GM21423 (cell line): ENCODE measurements around the gene ANXA8.
"Not testable (repeated sequence)": the region's sequence is repeated elsewhere in the genome, so short reads cannot be mapped to it uniquely, and the experiment has no call there.

ENCODE experiments used
- ATAC-seq: cut with Tn5 transposase; IDR thresholded peaks from one replicate; pipeline ENCODE4 v1.9.1; 2021; ENCODE audit warnings: mild to moderate bottlenecking, moderate library complexity; ENCODE audit not compliant: unreplicated experiment

ANXA8 gene, protein sequence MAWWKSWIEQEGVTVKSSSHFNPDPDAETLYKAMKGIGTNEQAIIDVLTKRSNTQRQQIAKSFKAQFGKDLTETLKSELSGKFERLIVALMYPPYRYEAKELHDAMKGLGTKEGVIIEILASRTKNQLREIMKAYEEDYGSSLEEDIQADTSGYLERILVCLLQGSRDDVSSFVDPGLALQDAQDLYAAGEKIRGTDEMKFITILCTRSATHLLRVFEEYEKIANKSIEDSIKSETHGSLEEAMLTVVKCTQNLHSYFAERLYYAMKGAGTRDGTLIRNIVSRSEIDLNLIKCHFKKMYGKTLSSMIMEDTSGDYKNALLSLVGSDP

DNA sequence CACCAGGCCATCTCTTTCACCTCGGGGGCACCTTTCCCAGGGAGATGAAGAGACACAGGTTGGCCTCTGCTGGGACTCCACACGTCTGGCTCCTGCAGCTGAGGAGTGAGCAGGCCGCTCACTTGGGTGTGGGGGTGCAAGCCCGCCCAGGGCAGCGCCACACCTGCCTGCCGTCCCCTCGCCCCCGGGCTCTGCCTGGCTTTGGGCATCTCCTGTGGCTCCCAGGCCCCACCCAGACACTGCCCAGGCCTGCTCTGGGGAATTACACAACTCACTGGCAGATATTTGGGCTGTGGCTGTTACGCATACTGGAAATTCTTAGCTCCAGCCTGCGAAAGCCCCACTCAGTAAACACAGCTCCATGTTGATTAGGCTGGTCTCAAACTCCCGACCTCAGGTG is at the start of gene ANXA8:
Gene ANXA8, minus strand, starts transcription at position 193 of the 400 bp plus-strand sequence. Its CDS starts 182 bp downstream, at position 11.
- not testable (repeated sequence) for ATAC-seq

DNA sequence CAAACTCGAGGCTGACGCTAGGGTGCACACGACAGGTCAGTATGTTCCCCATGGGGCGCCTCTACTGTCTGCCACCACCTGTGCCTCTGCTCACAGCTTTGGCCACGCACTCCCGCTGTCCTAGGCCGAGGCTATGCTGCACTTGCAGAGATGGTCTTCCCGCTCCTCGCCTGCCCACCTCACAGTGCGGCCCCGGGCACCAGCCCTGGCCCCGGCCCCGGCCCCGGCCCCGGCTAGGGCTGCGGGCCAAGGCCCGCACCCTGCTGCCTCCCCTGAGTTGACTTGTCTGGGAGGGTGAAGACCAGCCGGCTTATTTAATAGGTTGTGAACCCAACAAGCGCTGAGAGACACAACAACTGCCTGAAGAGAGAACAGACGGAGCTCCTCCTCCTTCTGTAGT is 39.6 kb upstream of the ANXA8 start, which contains the start of gene AGAP9:
Gene AGAP9, minus strand, starts transcription at position 164 of the 400 bp plus-strand sequence. Its CDS starts 112 bp downstream, at position 52.
- ATAC-seq: not testable (repeated sequence)

DNA sequence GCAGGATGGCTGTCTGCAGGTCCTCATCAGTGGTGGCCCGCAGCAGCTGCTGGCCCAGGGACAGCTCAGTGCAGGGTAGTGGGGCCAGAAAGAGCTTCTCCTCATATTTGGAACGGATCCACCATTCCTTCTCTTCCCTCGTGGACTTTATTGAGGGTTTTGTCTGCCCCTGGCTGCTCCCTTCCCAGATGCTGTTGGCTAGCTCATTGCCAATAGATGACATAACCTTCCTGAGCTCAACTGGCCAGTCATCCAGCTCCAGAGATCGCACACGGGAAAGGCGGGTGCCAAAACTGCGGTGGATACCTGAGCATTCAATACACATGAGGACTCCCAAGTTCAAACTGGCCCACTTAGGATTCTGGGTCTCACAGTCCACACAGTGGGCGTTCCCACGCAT is 18.4 kb upstream of the ANXA8 start:
- not testable (repeated sequence) for ATAC-seq

DNA sequence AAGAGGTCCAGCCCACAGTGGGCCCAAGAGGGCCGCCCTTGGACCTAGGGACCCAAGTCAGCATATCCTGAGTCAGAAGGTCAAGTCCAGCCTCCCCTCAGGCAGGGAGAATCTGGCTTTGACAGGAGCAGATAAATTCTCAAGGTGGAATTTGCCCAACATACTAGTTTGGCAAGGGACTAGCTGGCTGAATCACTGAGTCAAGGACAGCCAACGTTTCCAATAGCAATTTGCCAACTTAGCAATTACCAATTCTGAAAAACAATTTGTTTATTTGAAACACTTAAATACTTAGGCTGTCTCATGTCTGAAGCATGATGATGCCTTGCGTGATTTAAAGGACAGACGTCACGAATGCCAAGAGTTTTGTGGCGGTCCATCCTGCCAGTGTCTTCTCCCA is 10.3 kb upstream of the ANXA8 start:
- not testable (repeated sequence) for ATAC-seq

DNA sequence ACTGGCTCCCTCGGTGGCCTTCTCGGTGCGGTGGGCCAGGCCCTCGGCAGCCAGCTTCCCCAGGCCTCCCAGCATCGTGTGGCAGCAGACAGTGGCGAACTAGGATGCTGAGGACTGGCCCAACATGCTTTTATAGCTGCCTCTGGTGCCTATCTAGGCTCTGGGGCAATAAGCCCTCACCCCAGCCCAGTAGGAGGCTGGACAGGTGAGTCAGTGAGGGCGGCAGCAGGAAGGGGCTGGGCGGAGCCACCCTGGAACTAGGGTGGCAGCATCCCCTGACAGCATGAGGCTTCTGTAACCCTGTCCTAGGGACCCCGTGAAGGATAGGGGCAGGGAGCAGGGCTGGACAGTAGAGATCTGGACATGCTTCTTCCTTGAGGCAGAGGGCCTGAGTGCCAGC is 7.7 kb upstream of the ANXA8 start, which contains the start of gene FAM25G:
Gene FAM25G, minus strand, starts transcription at position 101 of the 400 bp plus-strand sequence. Its CDS starts 26 bp downstream, at position 75.
- ATAC-seq: not testable (repeated sequence)

DNA sequence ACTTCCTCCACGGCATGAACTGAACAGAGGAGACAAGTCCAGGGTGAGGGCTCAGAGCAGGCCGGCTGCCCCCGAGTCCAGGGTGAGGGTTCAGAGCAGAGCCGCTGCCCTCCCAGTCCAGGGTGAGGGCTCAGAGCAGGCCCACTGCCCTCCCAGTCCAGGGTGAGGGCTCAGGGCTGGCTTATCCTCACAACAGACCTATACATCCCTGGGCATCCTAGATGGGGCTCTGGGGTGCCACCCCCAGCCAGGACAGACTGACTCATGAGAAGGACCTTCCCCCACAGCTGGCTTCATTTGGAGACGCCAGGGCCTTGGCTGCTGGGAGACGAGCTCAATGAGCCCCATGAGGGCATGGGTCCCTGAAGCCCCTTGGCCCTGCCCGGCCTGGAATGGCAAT is 5.7 kb upstream of the ANXA8 start:
- not testable (repeated sequence) for ATAC-seq

DNA sequence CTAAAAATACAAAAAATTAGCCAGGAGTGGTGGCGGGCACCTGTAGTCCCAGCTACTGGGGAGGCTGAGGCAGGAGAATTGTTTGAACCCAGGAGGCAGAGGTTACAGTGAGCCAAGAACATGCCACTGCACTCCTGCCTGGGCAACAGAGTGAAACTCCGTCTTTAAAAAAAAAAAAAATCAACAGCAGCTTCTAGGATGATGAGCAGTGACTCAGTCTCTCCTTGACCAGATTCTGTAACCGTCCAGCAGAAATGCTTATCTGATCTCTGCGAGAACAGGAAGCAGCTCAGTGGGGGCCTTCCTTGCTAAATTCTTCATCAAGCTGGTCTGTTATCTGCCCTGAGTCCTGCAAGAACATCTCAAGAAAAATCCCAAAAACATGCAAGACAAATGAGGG is 2.0 kb upstream of the ANXA8 start:
- not testable (repeated sequence) for ATAC-seq

DNA sequence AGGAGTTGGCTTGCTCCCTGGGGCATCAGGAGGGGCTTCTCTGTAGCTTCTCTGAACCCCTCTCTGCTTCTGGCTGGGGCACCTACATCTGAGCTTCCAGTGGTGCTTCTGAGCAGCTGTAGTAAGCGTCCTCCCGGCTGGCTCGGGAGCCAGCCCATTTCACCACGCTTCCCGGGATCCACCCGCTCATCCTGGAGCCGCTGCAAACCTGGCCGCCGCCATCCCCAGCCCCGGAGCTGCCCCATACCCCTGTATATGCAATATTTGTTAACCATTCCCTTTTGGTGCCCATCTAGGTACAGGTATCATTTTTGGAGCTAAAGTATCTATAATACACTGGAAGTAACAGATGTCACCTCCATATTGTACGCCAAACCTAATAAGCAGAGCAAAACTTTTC is 871 bp upstream of the ANXA8 start:
- not testable (repeated sequence) for ATAC-seq

DNA sequence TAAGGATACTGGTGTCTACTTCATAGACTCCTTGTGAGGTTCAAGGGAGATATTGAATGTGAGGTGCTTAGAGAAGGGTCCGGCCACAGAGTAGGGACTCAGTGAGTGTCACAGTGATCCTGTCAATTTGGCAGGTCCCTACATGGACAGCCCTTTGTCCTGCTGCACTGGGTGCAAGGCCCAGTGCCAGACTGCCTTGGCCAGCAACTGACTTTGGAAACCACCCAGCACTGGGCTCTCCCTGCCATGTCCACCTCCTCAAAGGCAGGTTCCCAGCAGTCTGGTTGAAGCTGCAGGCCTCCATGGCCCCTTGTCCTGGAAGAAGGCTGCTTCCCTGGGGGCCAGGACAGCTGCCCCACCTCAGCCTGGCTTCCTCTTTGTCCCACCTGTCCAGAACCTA is 1.5 kb downstream of the ANXA8 start:
- not testable (repeated sequence) for ATAC-seq

DNA sequence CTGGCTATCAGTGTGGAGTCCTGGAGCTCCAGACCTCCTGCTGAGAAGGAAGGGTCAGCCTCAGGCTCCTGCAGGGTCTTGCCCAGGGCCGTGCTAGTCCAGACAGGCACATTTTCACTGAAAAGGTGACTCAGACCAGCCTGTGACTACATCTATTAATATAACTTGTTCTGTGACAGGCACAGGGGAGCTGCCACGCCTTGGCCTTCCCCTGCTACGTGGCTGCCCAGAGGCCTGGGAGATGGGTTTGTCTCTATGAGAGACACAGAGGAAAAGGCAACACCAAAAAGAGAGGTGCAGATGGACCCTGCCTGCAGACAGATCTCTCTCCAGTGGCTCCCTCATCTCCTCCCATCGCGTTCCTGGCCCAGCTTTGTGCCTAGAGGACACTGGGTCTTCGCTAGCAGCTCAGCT is 2.1 kb downstream of the ANXA8 start:
- ATAC-seq: not testable (repeated sequence)

DNA sequence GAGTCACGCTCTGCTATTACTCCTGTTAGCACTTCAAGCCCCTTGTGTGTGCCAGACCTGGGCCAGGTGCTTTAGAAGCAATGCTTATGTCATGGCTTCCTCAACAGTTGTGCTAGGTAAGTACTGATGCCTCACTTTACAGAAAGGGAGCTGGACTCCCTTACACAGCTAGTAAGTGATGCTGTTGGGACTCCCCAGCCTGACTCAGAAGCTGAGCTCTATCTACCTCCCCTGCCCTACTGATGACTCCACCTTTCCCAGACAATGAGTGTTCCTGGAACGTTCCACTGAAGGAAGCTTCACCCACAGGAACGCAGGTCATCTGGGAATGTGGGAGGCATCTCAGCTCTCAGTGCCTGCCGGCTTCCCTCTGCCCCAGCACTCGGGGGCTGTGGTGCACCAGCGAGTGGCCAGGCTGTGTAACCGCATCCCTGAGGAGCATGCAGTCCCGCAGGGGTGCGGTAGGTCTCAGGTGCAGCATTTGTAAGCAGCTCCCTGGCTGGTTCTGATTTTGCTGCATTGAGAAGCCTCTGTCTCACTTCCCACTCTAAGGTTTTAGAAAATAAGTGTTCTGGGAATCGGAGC is 2.6 kb downstream of the ANXA8 start:
- ATAC-seq: not testable (repeated sequence)

DNA sequence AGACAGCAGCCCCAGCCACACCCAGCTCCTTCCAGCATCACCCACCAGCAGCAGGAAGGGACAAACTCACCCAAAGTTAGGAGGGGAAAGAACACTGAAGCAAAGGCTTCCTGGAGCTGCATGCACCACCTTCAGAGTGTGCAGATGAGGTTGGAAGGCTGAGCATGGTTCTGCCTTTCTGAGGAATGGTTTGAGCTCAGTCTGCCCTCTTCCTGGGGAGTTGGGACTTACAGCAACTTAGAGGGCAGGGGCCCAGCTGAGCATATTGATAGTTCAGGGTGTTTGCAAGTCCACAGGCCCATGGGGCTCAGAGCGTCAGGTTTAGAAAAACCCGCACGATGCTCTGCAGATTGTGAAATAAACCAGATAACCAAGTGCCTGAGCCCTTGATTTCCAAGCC is 3.8 kb downstream of the ANXA8 start:
- ATAC-seq: not testable (repeated sequence)

DNA sequence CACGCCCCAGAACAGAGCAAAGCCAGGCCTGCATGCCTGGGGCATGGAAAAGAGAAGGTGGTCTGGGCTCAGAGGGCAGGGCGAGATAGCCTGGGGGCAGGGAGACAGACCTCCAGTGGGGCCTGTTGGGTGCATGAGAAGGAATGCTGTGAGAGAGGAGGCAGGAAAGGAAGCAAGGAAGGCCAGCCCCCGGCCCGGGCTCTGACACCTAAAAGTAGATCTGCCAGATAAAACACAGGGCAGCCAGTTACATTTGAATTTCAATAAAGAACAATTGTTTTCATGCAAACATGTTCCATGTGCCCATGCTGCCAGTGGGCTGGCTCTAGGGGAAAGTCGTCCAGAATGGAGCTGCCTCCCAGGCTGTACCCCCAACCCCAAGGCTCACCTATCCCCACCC is 5.8 kb downstream of the ANXA8 start:
- ATAC-seq: not testable (repeated sequence)

DNA sequence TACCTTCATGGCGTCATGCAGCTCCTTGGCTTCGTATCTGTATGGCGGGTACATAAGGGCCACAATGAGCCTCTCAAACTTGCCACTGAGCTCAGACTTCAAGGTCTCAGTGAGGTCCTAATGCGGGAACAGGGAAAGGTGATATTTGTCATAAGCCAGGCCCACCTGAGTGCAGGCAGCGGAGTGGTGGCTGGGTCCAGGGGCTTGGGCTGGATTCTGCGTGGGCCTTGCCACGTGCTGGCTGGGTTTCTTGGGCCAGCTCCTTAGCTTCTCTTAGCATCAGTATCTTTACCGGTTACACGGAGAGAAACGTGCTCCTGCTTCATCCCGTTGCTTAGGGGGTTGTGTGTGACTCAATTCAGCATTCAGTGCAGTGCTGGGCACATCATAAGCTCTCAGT is 6.8 kb downstream of the ANXA8 start:
- not testable (repeated sequence) for ATAC-seq

DNA sequence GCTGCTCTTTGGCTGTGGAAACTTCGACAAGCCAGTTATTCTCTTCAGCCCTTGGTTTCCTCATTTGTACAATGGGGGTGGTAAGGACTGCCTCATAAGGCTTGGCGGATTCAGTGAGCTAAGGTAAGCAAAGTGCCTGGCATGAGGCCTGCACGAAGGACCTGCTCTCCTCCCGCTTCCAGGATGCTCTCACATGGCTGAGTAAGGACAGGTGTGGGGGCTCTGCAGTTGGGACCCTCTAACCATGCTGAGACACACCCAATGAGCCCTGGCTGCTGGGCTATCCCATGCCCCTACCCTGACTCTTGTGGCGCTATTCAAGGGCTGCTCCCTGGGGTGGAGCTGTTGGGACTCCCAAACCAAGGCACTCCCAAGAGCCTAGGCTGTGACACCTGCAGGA is 8.8 kb downstream of the ANXA8 start:
- ATAC-seq: not testable (repeated sequence)

DNA sequence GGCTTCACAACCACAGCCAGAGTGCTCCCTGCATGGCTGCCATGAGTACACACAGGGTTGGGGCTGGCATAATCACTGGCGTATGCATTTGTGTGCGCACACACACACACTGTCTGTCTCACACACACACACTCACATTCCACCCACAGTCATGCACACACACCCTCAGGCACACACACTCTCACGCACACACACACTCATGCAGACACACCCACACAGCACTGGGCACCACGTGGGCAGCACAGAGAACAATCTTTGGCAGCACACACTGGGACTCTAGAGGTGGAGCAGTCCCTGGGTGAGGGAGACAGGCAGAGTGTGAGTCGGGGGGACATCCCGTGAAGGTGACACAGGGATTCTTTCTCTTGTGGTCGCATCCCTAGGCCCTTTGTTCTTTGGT is 10.4 kb downstream of the ANXA8 start:
- ATAC-seq: not testable (repeated sequence)

DNA sequence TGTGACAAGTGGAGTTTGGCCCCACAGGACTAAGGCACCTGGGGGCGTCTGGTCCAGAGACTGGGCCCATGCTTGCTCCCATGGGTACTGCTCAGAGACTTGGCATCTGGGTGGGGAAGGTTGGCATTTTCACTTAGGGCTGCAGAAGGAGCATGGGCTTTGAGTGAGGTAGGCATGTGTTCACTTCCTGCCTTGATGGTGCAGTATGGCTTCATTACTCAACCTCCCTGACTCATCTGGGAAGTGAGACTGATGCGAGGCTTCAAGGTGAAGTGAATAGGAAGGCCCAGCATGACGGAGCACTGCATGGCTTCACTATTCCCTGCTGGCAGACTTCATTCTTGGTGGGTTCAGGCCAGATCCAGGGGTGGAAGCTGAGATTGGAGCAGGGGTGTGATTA is 11.3 kb downstream of the ANXA8 start:
- ATAC-seq: not testable (repeated sequence)

DNA sequence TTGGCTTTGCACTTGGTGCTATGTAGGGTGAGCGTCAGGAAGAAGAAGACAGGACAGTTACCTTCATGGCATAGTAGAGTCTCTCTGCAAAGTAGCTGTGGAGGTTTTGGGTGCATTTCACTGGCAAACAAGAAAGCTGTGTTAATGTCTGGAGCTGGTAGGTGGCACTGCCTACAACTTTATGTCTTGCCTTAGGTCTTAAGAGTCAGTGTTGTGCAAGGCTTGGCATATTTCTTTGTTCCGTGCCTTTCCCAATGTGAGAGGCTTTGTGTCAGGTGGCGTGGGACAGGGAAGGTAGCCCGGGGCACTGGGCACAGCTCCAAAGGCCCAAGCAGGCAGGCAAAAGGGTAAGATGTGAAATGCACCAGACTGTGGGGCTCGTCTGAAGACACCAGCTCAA is 11.8 kb downstream of the ANXA8 start:
- not testable (repeated sequence) for ATAC-seq

DNA sequence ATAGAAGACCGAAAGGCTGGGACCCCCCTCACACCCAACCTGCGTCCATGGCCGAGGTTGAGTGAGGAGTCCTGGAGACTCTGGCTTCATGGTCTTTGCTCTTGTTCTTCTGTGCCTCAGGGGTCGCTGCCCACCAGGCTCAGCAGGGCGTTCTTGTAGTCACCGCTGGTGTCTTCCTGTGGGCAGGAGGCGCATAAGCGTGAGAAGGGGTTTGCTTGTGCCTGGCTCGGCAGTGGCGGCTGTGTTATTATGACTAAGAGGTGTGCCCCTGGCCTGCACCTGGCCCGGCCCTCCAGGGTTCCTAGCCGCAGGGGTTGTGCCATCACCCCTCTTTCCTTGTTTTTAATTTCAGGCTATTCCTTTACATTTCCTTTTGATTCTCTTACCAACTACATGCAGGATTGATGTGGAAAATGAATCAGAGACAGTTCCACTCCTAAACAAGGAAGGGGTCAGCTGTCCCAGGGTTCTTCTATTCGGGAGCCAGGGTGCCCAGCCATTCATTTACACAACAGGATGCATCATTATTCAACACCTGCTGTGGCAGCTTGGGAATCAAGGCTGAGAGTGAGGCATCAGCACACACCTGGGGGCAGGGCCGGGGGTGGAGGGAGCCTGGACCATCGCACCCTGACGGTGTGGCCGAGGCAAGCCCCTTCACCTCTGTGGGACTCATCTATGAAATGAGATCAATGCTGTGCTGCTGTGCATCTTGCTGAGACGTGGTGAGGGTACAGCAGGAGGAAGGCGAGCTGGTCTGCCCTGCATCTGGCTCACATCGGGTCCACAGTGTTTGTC is 15.0 kb downstream of the ANXA8 start:
- not testable (repeated sequence) for ATAC-seq

DNA sequence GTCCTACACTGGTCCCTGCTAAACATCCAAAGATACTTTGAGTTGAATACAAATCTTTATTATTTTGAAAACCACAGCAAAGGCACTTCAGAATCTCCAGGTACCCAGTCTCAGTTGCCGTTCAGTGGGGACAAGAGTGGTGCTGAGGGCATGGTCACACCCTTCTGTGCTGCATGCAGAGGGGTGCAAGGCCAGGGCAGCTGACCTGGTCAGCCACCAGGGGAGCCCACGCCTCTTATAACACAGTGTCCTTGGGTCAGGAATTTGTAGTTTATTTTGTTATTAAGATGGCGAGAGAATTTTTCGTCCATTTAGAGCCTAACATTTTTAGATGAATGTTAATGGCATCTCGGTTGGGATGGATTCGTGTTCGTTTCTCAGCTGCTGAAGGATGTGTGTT is 16.0 kb downstream of the ANXA8 start:
- ATAC-seq: not testable (repeated sequence)

DNA sequence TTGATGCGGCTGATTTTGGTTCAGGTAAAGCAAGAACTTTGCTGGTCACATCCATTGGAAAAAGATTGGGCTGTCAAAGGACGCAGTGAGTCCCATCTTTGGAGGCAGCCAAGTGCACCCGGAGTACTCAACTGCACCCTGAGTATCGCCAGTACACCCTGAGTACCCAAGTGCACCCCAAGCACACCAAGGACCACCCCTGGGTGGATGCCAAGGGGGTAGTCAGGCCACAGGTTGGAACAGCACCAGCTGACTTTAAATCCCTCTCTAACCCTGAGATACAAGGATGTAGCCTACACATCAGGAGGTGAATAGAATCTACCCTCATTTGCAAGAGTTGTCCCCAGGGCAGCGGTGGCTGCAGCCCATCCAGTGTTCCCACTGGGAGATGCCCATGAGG is 16.5 kb downstream of the ANXA8 start:
- not testable (repeated sequence) for ATAC-seq
